WI38 (cell line): ENCODE measurements around the gene ST8SIA5.

Experiments used
- H3K4me3 ChIP-seq: 2 replicates; pipeline ENCODE4 v1.5.1; 2011; ENCODE audit warnings: low read depth, mild to moderate bottlenecking, control low read depth, low read length
- CTCF ChIP-seq: IDR thresholded peaks from 2 replicates; pipeline ENCODE4 v1.5.1; 2012; ENCODE audit warnings: low read depth, mild to moderate bottlenecking, control low read depth, low read length

The ST8SIA5 gene

GRCh38 chr18:46629361-46629760 lies 127.5 kb downstream of the ST8SIA5 start:
- no peak overlapping the region for H3K4me3 ChIP-seq

DNA sequence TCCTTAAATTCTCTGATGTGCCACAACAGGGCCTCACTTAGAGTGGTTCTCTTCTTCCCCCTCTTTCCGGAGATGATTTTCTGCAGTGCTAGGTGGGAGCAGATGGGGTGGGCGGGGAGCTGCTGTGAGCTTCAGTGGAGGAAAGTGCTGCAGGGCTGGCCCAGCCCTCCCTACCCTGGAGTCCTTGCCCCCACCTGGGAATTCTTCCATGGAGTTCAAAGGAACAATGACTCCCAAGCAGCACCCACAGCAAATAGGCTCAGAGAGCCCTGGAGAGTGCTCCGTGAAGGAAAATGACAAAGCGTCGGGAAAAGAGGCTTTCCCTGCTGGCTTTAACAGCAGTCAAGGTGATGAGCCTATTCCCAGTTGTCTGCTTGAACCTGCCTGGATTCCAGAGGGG lies 128.6 kb downstream of the ST8SIA5 start:
- TF ChIP-seq CTCF: no peak
- H3K4me3 ChIP-seq: no peak overlapping the region

More at GRCh38 chr18:46629361-46629760, 127.5 kb downstream of the ST8SIA5 start:
- TF ChIP-seq CTCF: no peak

- no peak for TF ChIP-seq CTCF
Observed at GRCh38 chr18:46627136-46627535, 129.7 kb downstream of the ST8SIA5 start.

DNA sequence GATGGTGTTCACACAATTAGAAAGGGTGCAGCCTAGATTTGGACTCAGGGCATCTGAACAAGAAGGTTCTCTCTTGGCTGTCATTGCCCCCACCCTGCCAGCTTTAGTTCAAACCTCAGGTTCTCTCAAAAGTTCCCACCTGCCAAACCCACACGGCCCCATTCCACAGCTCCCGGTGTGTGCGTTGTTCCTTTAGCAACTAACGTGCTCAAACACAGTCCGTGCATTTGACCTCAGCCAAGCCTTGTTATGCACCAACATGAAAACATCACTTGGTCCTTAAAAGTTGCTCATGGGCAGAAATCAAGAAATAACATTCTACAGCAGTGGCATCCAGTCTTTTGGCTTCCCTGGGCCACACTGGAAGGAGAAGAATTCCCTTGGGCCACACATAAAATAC lies 131.8 kb downstream of the ST8SIA5 start:
- no peak for TF ChIP-seq CTCF
- H3K4me3 ChIP-seq: no peak overlapping the region

More at GRCh38 chr18:46627136-46627535, 129.7 kb downstream of the ST8SIA5 start:
- H3K4me3 ChIP-seq: no peak overlapping the region

GRCh38 chr18:46624127-46624526 lies 132.7 kb downstream of the ST8SIA5 start:
- H3K4me3 ChIP-seq: no peak overlapping the region
- TF ChIP-seq CTCF: no peak

DNA sequence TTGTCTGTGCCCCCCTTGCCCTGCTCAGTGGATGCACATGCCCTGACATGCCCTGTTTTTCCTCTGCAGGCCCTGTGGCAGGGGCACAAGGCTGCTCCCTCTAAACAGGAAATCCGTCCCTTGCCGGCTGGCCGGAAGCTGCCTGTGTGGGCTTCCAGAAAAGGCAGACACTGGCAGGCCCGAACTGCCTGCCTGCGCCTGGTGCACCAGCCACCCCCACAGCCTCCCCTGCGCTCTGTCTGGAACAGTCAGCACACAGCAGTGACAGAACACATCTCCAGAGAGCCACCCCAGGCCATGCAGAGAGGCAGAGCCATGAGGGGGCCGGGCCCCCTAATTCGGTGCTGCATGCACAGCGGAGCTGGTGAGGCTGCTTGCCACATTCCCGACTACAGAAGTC lies 133.3 kb downstream of the ST8SIA5 start:
- no peak for TF ChIP-seq CTCF

GRCh38 chr18:46622999-46623398 lies 133.9 kb downstream of the ST8SIA5 start:
- TF ChIP-seq CTCF: no peak
- no peak overlapping the region for H3K4me3 ChIP-seq

More for the DNA sequence above, 133.3 kb downstream of the ST8SIA5 start:
- no peak overlapping the region for H3K4me3 ChIP-seq
